Activated CD4-positive, alpha-beta T cell treated with anti-CD3 and anti-CD28 coated beads, Interleukin-2, amount 50 U/mL, for 48 hours (primary cell): ENCODE data around the gene CA9.

Source experiments
- DNase-seq, 2 experiments: peaks; one replicate each; pipeline ENCODE4 v3.0.0-alpha.2; 2020

Gene CA9

DNA sequence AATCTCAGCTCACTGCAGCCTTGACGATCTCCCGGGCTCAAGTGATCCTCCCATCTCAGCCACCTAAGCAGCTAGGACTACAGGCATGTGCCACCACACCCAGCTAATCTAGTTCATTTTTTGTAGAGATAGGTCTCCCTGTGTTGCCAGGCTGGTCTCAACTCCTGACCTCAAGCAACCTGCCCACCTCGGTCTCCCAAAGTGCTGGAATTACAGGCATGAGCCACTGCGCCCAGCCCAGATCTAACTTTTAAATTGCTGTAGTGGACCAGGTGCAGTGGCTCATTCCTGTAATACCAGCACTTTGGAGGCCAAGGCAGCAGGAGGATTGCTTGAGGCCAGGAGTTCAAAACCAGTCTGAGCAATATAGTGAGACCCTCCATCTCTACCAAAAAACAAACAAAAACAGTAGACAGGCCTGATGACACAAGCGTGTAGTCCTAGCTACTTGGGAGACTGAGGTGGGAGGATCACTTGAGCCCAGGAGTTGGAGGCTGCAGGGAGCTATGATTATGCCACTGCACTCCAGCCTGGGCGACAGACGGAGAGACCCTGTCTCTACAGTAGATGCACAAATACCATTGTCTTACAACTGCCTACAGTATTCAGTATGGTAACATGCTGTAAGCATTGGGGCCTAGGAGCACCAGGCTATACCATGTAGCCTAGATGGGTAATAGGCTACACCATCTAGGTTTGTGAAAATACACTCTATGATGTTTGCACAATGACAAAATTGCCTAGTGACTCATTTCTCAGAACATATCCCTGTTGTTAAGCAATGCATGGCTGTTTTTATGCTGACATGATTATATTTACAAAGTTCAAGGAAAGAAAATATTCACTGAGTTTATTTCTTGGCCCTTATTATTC lies 21.5 kb upstream of the CA9 start:
- no peak for DNase-seq

DNA sequence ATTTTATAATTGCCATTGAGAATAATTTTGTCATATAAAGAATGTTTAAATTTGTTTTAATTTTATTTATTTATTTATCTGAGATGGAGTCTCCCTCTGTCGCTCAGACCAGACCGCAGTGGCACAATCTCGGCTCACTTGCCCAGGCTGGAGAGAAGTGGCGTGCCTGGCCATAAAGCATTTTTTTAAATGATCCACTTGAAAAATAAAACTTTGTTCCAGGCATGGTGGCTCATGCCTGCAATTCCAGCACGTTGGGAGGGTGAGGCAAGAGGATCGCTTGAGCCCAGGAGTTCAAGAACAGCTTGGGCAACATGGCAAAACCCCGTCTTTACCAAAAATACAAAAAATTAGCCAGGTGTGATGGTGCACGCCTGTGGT lies 20.9 kb upstream of the CA9 start:
- no peak for DNase-seq

DNA sequence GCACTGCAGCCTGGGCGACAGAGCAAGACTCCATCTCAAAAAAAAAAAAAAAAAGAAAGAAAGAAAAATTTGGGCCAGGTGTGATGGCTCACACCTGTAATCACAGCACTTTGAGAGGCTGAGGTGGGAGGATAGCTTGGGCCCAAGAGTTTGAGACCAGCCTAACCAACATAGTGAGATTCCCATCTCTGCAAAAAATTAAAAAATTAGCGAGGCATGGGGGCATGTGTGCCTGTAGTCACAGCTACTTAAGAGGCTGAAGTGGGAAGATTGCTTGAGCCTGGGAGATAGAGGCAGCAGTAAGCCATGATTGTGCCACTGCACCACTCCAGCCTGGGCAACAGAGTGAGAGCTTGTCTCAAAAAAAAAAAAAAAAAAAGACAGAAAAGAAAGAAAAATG lies 20.1 kb upstream of the CA9 start:
- no peak for DNase-seq

DNA sequence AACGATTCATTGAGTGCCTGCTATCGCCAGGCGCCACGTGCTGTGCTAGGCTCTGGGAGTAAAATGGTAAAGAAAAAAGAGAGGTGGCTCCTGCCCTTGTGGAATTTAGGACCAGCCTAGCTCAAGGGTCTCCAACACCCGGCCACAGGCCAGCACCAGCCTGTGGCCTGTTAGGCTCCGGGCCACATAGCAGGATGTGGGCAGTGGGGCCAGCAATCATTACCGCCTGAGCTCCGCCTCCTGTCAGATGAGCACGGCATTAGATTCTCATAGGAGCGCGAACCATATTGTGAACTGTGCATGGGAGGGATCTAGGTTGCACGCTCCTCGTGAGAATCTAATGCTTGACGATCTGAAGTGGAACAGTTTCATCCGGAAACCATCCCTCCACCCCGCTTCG lies 17.4 kb upstream of the CA9 start:
- DNase-seq: no peak

DNA sequence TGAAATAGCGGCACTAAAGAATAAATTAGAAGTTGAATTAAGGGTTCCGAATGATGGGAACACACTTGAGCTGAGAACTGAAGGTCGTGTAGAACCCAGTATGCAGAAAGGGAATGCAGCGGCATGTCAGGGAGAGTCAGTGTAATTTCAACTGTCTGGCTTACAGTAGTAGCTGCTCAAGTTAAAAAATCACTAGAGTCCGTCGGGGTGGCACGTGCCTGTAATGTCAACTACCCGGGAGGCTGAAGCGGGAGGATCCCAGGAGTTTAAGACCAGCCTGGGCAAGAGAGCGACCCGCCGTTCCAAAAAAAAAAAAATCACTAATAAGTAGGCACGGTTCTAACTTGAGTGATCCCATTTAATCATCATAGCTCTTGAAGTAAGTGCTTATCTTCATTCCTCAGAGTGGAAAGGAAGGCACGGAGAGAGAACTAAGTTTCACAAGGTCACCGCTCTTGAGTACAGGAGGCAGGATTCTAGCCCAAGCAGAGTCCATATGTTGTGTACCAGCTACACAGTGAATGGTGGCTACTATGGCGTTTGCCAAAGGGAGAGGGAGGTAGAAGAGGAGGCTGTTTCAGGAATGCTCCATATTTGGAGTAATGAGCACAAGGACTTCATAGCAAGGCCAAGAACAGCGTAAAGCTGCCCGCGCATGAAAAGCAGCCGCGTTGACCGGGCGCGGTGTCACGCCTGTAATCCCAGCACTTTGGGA lies 16.7 kb upstream of the CA9 start:
- DNase-seq: no peak

DNA sequence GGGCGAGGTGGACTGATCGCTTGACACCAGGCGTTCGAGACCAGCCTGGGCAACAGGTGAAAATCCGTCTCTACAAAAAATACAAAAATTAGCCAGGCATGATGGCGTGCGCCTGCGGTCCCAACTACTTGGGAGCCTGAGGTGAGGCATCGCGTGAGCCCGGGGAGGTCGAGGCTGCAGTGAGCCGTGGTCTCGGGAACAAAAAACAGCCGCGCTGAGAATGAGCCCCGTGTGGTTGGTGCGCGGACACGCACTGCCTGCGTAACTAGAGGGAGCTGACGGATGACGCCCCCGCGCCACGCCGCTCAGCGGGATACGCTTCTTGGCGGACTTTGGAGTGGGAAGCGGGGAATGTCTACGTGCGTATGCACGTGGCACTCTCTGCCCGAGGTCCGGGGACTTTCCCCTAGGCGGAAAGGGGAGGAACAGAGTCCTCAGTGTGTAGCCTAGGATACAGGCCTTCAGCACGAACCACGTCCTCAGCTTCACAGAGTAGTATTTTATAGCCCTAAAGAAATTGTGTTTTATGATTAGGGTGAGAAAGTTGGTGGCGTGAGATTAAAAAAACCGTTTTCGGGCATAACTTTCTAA lies 16.1 kb upstream of the CA9 start, which contains the start of gene RMRP:
TSS of gene RMRP (minus strand) at position 474 of the 591 bp plus-strand sequence.
- peak; percentile 96 to 97 for DNase-seq

DNA sequence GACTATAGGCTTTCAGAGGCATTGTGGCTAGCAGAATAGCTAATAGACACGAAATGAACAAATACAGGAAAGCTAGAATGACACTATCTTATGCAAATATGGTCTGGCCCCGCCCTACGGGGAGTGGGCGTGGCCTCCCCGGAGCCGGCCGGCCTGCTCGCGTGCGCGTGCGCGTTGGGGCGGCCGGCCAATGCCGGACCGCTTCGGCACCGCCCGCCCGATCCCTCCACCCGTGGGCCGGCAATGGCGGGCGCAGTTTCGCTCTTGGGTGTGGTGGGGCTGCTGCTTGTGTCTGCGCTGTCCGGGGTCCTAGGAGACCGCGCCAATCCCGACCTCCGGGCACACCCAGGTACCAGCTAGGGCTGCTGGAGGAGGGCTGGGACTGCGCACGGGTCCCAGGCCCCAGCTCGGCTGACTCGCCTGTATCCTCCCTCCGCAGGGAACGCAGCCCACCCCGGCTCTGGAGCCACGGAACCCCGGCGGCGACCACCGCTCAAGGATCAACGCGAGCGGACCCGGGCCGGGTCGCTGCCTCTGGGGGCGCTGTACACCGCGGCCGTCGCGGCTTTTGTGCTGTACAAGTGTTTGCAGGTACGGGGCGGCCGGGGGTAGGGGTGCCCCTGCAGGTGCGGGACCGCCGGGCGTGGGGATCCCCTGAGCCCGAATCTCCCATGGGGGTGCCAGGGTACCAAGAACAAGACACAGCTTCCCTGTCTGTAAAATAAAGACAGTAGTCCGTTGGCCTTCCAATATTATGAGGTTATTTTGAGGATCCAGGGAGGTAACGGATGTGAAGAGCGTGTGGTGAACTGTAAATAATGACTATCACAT lies 15.4 kb upstream of the CA9 start, which contains the start of gene CCDC107:
TSS of gene CCDC107 (plus strand) at position 156 of the 831 bp plus-strand sequence. CDS start at position 244, 88 bp downstream.
- DNase-seq: peak; percentile 79 to 83

DNA sequence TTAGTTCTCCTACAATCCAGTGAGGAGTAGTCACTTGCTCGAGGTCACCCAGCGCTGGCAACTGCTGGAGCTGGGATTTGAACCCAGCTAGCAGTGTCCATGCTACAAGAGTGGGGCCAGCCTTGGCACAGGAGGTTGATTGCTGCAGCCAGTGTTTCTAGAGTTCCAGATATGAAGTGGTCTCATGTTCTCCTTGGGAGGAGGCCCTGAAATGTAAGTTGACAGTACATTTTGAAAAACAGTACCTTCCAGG lies 14.8 kb upstream of the CA9 start:
- DNase-seq: peak in 1 of 2 experiments; percentile 36

DNA sequence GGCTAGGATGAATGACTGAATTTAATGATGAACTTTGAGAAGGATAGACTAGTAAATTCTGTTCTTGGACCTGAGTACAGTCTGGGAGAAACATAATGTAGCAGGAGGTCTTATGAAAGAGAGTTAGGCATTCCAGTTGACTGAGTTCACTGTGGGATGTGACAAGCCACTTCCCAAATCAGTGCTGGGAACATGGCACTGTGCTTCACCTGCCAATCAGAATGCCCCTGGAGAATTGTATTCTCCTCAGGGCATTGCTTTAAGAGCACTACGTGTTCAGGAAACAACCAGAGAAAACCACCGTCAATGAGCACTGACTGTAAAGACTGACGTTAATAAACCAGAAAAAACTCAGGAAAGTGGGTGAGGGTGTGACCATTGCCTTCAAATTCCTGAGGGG lies 14.4 kb upstream of the CA9 start:
- no peak for DNase-seq

DNA sequence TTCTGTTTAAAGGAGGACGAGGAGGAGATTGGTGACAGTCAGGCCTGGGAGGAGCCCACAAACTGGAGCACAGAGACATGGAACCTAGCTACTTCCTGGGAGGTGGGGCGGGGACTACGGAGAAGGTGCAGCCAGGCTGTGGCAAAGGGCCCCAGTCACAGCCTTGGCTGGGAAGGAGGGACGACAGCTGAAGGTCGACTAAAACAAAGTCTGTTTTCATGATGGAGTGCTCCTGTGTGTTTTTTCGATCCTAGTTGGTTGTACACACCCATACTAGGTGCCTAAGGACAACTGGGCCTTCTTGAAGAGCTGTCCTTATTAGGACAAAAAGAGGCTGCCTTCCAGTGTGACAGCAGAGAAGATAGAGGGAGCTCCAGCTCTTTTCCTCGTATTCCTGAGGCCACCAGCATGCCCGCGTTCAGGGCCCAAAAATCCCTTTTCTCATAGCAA lies 12.7 kb upstream of the CA9 start:
- DNase-seq: no peak

DNA sequence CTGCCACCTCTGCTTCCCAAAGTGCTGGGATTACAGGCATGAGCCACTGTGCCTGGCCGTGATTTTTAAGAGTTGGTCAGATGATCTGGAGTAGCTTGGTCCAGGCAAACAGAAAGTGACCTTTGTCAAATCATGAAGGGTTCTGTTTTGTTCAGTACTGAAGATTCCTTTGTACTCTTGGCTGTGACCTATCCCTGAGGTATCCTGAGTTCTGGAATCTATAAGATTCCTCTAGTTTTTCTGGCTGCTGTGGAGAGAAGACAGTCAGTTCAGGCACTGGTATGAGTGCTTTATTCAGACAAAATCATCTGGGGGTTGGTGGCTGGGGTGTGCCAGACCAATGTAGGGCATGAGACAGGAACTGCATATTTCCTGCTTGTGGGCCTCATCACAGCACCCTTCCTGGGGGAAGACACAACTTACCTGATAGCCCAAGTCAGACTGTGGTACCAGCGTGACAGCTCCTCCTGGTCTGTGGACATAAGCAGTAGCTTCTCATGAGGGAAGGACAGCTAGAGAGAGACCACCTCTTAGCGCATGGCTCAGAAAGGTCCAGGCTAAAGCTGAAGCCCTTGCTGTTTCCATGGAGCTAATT lies 11.9 kb upstream of the CA9 start:
- DNase-seq: no peak

DNA sequence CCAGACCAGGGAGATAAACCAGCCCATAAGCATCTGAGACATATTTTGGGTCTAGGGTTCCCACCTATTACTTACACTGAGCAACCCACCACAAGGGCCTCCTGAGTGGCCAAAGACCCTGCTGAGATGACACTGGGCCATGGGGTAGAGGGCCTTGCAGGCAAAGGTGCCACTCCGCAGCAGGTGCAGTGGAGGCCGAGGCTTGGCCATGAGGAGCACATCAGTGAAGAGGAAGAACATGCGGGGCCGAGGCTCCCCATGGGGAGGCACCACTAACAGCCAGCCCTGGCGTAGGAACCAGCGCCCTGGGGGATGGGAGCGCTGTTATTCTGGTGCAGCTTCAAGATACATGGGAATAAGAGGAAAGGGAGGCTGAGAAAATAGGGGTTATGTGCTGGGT lies 11.3 kb upstream of the CA9 start:
- no peak for DNase-seq

DNA sequence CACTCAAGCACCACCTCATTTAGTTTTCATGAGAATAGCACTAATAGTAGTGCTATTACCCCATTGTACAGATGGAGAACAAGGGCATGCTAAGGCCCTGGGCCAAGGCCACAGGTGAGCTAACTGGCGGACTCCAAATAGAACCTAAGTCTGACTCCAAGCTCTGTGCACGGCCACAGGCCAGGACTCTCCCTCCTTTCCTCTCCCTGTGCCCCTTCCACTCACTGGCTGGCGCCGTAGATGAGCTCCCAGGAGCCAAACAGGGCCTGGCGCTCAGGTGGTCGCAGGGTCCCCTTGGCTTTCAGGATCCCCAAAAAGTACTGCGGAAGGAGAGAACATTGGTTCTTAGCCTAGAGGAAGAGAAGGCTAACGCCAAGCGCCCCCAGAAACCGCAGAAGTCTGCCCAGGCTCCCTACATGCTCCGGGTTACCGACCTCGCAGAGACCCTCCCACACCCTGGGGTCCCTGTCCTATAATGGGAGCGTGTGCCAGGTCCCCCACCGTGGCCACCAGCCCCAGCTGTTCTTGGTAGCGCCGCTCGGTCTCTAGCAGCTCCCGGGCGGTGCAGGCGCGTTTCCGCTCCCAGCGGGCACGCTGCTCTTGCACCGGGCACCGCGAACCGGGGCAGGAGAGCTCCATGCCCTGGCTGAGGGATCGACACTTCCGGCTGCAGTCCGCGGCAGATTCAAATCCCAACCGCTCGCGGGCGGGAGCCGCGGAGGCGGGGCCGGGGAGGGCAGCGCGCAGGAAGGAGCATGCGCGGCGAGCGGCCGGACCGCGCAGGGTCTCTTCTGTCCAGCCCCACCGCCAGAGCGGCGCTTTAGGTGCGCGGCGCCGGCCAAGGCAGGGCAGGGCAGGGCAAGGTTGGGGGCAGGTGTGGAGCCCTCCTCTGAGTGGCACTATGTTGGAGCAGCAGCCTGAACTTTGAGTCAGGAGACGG lies 8.9 kb upstream of the CA9 start, which contains the start of gene ARHGEF39:
TSS of gene ARHGEF39 (minus strand) at position 665 of the 940 bp plus-strand sequence. CDS start at position 639, 26 bp downstream.
- DNase-seq: peak; percentile 83 to 87

DNA sequence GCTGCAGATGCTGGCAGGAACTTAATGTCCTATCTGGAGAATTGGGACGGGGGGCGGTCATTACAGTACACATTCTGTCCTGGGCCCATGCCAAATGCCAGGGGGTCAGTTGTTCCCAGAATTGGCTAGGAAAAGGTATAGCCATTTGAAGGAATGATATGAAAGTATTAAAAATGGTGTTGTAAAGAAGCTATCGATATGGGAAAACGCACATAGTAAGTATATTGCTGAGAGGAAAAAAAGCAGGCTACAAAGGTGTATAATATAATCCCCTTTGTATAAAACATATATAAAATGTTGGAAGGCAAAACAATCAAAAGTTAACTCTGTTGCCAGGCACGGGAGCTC lies 8.3 kb upstream of the CA9 start:
- DNase-seq: no peak

DNA sequence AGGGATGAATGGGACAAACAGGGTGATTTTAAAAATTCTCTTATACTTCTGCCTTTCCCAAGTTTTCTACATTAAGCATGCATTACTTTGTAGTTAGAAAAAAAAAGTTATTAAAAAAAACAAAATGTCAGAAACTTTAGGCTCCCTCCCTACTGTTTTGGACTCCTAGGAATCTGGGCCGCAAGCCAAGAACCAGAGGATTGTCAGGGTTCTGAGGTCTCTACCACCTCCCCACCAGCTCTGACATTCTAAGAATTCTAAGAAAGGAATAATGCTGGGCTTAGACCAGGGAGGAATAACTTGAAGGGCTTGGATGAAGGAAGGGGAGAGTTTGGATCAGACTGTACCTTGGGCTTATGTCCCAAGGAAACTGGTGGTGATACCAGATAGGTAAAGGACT lies 7.7 kb upstream of the CA9 start:
- DNase-seq: no peak

DNA sequence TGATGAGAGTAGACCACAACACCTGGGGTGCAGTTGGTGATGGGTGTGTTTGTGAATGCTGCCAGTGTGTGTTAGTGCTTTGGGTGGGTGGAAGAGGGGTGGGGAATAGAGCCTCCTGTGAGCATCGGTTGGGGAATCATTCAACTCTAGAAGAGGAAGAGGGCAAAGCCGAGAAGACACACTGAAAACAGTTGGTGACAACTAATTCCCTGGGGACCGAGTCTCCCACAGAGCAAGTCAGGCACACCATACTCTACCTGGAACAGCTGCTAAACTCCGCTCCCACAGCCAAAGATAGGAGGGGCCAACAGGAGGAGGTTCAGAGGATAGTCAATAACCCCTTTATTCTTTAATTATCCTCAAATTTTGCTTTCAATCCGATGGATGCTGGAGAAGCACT lies 7.2 kb upstream of the CA9 start:
- DNase-seq: no peak

DNA sequence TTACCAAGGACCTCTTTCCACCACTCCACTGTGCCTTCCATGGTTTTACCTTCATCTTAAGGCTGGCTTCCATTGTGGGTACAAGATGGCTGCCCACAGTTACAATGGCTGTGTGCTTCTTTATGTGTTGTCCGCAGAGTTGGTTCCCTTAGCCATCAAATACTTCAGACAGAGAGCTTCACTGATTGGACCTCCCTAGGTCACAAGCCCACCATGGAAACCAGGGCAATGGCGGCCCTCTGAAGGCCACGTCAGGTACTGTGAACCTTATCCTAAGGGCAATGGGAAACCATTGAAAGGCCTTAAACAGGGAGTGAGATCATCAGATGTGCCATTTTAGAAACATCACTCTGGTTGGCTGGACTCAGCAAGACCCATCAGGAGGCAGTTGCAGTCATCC lies 5.8 kb upstream of the CA9 start:
- DNase-seq: no peak

DNA sequence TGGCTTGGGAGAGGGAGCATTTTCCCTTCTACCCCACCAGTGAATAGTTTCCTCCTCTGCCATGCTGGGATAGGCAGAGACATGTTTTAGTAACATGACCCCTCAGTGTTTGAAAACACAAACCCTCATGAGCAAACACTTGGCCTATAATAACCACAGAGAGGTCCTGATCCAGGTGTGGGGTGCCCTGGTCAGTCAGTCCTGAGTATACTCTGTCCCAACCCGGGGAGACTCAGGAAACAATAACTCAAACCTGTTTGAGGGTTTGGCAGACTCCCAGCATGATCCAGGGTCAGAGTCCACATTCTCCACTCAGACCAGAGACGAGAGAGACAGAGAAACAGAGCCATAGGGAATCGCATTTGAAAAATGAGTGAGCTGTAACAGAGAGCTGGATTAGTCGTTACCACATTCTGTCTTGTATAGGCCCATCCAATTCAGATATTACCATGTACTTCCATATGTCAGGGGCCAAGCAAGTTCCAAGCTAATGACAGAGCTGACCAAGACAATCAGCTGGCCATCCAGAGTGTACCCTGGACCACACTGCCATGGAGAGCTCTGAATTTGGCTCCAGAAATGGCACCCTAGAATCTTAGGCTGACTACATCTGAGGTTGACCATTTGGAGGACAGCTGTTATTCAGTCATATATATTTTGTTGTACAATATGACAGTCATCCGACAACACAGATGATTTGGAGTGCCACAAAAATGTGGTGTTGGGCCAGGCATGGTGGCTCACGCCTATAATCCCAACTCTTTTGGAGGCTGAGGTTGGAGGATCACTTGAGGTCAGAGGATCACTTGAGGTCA lies 4.2 kb upstream of the CA9 start:
- no peak for DNase-seq

DNA sequence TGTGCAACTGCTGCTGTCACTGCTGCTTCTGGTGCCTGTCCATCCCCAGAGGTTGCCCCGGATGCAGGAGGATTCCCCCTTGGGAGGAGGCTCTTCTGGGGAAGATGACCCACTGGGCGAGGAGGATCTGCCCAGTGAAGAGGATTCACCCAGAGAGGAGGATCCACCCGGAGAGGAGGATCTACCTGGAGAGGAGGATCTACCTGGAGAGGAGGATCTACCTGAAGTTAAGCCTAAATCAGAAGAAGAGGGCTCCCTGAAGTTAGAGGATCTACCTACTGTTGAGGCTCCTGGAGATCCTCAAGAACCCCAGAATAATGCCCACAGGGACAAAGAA lies 265 bp downstream of the CA9 start:
- DNase-seq: no peak

DNA sequence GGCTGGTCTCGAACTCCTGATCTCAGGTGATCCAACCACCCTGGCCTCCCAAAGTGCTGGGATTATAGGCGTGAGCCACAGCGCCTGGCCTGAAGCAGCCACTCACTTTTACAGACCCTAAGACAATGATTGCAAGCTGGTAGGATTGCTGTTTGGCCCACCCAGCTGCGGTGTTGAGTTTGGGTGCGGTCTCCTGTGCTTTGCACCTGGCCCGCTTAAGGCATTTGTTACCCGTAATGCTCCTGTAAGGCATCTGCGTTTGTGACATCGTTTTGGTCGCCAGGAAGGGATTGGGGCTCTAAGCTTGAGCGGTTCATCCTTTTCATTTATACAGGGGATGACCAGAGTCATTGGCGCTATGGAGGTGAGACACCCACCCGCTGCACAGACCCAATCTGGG lies 1.5 kb downstream of the CA9 start:
- DNase-seq: no peak
